Measurements from ENCODE around the gene HTR2B.

Gene HTR2B

DNA sequence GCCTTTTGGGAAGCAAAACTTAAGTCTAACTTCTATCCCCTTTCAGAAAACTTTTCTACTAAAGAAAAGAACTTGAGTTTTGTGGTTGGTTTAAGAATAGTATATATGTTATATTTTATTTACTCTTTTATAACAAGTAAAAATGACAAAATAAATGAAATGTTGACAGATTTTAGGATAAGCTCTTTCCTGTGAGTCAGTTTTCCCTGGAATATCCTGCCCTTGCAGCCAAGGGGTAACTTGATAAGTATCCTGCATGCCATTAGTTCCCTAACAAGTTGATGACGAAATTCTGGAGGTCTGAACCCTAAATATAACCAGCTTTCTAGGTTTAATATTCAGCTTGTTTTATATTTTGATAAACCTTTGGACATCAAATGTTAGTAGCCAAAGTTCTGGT, 7.3 kb upstream of the HTR2B start:
- H3K36me3 Mint-ChIP-seq (ENCODE audit: low read depth): no peaks in the 10 kb centered on the region
- H3K27ac Mint-ChIP-seq: peak overlapping the region in 2 of 3 experiments; percentile 37 to 87
- no peak overlapping the region for H3K4me3 Mint-ChIP-seq
- no peaks in the 10 kb centered on the region for H3K27me3 Mint-ChIP-seq (ENCODE audit: low read depth)
- no peaks in the 10 kb centered on the region for H3K9me3 Mint-ChIP-seq
- TF ChIP-seq, protein P1, sequence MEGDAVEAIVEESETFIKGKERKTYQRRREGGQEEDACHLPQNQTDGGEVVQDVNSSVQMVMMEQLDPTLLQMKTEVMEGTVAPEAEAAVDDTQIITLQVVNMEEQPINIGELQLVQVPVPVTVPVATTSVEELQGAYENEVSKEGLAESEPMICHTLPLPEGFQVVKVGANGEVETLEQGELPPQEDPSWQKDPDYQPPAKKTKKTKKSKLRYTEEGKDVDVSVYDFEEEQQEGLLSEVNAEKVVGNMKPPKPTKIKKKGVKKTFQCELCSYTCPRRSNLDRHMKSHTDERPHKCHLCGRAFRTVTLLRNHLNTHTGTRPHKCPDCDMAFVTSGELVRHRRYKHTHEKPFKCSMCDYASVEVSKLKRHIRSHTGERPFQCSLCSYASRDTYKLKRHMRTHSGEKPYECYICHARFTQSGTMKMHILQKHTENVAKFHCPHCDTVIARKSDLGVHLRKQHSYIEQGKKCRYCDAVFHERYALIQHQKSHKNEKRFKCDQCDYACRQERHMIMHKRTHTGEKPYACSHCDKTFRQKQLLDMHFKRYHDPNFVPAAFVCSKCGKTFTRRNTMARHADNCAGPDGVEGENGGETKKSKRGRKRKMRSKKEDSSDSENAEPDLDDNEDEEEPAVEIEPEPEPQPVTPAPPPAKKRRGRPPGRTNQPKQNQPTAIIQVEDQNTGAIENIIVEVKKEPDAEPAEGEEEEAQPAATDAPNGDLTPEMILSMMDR (IDR thresholded peaks at IDR 0.05; ENCODE audit: unreplicated experiment in 3 of 3): no peak
- H3K4me1 Mint-ChIP-seq: peaks cover 61% of the 10 kb centered on the region

DNA sequence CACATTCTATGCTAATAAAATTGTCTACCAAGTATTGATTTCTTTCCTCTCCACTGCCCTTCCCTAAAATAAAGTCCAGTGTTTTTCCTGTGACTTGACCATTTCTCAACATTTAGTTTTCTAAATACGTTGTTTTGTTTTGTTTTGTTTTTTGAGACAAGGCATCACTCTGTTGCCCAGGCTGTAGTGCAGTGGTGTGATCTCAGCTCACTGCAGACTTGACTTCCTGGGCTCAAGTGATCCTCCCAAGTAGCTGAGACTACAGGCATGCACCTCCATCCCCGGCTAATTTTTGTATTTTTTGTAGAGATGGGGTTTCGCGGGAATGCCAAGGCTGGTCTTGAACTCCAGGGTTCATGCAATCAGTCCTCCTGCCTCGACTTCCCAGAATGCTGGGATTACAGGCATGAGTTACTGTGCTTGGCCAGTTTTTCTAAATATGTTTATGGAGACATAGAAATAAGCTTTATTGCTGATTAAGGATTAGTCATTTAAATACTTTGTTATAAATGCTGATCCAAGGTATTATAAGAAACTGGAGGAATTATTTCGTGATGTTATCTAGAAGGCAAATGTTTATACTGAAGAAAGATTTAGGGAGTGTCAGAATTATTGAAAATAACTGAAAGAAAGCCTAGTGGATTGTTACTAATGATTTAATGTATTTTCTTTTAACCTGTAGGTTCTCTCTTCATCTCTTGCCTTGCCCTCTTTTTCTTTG, 5.7 kb upstream of the HTR2B start:
- H3K4me1 Mint-ChIP-seq: peaks cover 59% of the 10 kb centered on the region
- H3K36me3 Mint-ChIP-seq (ENCODE audit: low read depth): no peaks in the 10 kb centered on the region
- no peaks in the 10 kb centered on the region for H3K9me3 Mint-ChIP-seq
- no peaks in the 10 kb centered on the region for H3K27me3 Mint-ChIP-seq (ENCODE audit: low read depth)
- TF ChIP-seq, protein P1 (IDR thresholded peaks at IDR 0.05; ENCODE audit: unreplicated experiment in 3 of 3): no peak
- no peak overlapping the region for H3K4me3 Mint-ChIP-seq
- H3K27ac Mint-ChIP-seq: peak overlapping the region; percentile 20 to 66 (median 49)

GRCh38 chr2:231129216-231129615, 4.4 kb upstream of the HTR2B start:
- Mint-ChIP-seq H3K27ac (peak overlapping the region; percentile 72 to 82 (median 73)), H3K4me1 (peaks cover 60% of the 10 kb centered on the region), H3K36me3 (ENCODE audit: low read depth) (no peaks in the 10 kb centered on the region), H3K9me3 (no peaks in the 10 kb centered on the region), H3K27me3 (ENCODE audit: low read depth) (no peaks in the 10 kb centered on the region), H3K4me3 (no peak overlapping the region)
- TF ChIP-seq, protein P1 (IDR thresholded peaks at IDR 0.05; ENCODE audit: unreplicated experiment in 3 of 3): no peak

GRCh38 chr2:231128541-231128940, 3.7 kb upstream of the HTR2B start:
- Mint-ChIP-seq H3K9me3 (no peaks in the 10 kb centered on the region), H3K27me3 (ENCODE audit: low read depth) (no peaks in the 10 kb centered on the region), H3K4me3 (no peak overlapping the region), H3K36me3 (ENCODE audit: low read depth) (no peaks in the 10 kb centered on the region), H3K27ac (peak overlapping the region; percentile 0 to 45 (median 7)), H3K4me1 (peaks cover 60% of the 10 kb centered on the region)
- TF ChIP-seq, protein P1 (IDR thresholded peaks at IDR 0.05; ENCODE audit: unreplicated experiment in 3 of 3): no peak

- H3K27ac Mint-ChIP-seq: peak overlapping the region; percentile 0 to 45 (median 7)
- H3K9me3 Mint-ChIP-seq: no peaks in the 10 kb centered on the region
- no peak overlapping the region for H3K4me3 Mint-ChIP-seq
- no peaks in the 10 kb centered on the region for H3K27me3 Mint-ChIP-seq (ENCODE audit: low read depth)
- peaks cover 62% of the 10 kb centered on the region for H3K4me1 Mint-ChIP-seq
- H3K36me3 Mint-ChIP-seq (ENCODE audit: low read depth): no peaks in the 10 kb centered on the region
- TF ChIP-seq, protein P1 (IDR thresholded peaks at IDR 0.05; ENCODE audit: unreplicated experiment in 3 of 3): no peak
These were observed 3.1 kb upstream of the HTR2B start for GRCh38 chr2:231127936-231128335.

DNA sequence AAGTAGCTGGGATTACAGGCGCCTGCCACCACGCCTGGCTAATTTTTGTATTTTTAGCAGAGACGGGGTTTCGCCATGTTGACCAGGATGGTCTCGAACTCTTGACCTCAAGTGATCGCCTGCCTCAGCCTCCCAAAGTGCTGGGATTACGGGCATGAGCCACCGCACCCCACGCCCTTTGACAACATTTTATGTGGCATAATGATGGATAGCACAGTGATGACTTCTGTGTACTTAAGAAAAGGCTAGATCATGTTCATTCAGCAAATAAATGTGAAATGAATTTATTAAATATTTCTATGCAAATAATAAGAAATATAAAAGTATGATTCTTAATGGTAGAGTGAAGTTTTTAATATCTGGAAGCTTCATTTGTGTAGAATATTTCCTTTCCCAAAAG, 2.6 kb upstream of the HTR2B start:
- Mint-ChIP-seq H3K27ac (peak overlapping the region in 1 of 3 experiments; percentile 45), H3K4me1 (peaks cover 60% of the 10 kb centered on the region), H3K36me3 (ENCODE audit: low read depth) (no peaks in the 10 kb centered on the region), H3K4me3 (no peak overlapping the region), H3K9me3 (no peaks in the 10 kb centered on the region), H3K27me3 (ENCODE audit: low read depth) (no peaks in the 10 kb centered on the region)
- TF ChIP-seq, protein P1 (IDR thresholded peaks at IDR 0.05; ENCODE audit: unreplicated experiment in 3 of 3): no peak
